AG08395 (cell line): ENCODE data around the gene KIF22.
A peak's percentile ranks its signal among the peaks of the same experiment; 100 is the strongest.
"Not testable (repeated sequence)": the region's sequence is repeated elsewhere in the genome, so short reads cannot be mapped to it uniquely, and the experiment has no call there.

ENCODE experiments used
- DNase-seq: peaks from one replicate; pipeline ENCODE4 v3.0.0; 2012; ENCODE audit warnings: mixed read lengths, low spot score

Gene KIF22

DNA sequence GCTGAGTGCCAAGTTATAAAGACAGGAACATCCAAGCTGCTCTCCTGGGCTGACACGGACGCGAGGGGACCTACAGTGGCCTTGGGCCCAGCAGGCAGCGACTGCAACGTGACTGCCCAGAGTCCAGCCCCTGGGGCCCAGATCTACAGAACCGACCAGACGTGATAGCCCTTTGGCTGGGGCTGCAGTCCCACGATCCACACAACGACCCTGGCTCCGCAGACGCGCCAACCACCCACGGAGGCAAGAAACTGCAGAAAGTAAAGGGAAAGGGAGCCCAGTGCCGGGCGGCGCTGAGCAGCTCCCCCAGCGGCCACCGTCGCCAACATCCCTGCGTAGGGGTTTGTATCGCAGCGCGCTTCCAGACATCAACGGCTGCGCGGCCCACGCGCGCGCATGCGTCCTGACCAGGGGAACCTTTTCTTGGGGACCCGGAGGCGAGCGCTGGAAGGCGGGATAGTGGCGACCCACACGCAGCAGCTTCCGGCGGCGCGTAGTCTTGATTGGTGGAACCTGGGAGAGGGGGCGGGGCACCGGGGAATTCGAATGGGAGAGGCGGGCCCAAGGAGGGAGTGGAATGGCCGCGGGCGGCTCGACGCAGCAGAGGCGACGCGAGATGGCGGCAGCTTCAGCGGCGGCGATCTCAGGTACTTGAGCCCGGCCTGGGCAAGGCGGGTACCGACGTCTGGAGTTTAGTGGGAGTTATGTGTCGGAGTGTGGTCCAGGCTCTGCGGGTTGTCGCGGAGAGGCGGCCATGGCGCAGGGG lies at the start of gene KIF22:
TSS of gene KIF22 (plus strand) at position 569 of the 766 bp plus-strand sequence. CDS start at position 578, 9 bp downstream.
- DNase-seq, result peak; percentile 100

DNA sequence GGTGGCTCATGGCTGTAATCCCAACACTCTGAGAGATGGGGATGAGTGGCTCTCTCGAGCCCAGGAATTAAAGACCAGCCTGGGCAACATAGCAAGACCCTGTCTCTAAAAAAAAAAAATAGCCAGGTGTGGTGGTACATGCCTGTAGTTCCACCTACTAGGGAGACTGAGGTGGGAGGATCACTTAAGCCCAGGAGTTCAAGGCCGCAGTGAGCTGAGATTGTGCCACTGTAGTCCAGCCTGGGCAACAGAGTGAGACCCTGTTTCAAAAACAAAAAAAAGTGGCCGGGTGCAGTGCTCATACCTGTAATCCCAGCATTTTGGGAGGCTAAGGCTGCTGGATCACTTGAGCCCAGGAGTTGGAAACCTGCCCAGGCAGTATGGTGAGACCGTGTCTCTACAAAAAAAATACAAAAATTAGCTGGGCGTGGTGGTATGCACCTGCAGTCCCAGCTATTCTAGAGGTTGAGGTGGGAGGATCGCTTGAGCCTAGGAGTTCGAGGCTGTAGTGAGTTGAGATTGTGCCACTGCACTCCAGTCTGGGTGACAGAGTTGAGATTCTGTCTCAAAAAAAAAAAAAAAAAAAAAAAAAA lies 47.8 kb upstream of the KIF22 start:
- DNase-seq, result no peak

DNA sequence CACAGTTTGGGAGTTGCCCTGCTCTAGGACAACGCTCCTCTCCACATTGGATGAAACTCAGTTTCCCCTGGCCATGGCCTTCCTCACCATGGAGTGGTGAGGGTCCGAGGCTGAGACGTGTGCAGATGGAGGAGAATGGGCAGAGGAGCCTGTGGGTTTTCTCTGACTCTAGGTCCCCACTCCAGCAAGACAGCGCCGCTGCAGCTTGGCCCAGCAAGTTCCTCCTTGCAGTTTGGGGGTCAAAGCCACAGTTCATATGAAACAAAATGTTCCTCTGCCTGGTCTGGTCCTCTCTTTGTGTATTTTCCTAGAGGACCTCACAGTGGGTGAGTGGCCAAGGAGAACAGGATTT lies 47.1 kb upstream of the KIF22 start:
- DNase-seq, result no peak

DNA sequence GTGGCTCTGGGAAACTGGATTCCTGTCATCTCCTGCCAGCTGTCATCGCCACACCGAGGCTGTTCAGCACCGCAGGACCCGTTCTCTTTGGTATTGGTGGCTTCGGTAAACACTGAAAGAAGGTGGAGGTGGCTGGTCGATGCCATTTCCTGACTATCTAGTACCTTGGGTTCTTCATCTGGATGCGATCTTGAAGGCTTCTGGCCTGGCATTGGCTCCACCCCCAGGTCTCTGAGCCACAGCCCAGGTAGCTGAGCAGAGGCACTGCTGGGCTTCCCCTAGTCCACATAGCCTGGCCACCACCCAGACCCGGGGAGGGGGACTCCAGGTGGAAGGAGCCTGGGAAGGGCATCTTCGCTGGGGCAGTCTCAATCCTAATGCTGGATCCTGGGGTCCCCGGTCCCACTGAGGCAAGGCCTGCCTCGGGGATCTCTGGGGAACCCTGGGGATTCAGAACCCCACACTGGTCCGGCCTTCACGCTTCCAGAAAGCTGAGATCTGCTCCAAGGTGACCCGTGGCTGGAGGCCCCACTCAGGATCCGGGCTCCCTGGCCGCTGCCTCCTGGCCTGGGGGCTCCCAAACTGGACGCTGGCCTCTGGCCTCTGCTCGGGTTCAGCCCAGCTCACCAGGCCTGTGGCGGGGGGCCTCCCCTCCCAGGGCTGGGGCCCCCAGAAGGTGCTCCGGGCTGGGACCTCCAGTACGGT lies 46.6 kb upstream of the KIF22 start:
- DNase-seq, result no peak

DNA sequence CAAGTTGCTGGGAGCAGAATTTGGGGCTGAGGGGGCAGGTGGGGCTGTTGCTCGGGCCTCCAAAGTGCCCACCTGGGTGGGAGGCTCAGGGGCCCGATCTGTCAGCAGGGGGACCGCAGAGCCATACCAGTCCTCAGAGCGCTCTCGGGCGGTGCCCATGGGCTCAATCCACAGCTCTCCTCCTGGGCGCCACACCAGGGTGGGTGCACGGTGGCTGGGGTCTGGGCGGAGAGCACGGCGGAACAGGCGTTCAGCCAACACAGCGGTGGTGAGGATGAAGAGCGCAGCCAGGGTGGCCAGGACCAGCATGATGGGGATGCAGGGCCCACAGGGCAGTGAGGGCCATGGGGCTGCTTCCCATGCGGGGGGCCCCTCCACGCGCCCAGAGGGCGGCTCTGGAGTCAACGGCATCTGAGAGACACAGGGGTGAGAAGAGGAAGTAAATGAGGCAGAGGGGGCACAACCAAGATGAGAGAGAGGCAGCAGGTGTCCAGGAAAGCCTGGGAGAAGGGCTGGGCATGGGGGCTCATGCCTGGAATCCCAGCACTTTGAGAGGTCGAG lies 45.9 kb upstream of the KIF22 start:
- no peak for DNase-seq

DNA sequence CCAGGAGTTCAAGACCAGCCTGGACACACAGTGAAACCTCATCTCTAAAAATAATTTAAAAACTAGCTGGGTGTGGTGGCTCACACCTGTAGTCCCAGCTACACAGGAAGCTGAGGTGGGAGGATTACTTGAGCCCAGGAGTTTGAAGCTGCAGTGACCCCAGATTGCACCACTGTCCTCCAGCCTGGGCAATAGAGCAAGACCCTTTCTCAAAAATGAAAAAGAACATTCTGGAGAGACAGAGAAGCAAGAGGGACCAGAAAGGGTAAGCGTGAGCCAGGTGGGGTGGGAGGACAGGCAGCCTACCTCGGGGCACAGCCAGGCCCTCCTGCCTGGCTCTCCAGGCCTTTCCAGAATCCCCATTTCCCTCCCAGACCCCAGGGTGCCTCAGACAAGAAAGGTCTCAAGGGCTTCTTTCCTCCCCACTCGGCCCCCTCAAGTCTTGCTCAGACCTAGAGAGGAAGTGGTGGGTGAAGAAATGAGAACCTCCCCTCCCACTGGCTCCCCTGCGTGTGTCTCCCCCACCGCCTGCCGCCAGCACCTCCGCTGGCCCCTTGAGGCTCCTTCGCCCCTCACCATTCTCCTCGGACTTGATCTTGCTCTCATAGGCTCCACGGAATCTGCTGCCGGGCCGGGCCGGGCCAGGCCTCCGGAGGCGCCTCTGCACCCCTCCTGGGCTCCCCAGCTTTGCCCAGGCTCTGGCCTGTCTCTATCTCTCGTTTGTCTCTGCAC lies 45.3 kb upstream of the KIF22 start:
- DNase-seq, result no peak

DNA sequence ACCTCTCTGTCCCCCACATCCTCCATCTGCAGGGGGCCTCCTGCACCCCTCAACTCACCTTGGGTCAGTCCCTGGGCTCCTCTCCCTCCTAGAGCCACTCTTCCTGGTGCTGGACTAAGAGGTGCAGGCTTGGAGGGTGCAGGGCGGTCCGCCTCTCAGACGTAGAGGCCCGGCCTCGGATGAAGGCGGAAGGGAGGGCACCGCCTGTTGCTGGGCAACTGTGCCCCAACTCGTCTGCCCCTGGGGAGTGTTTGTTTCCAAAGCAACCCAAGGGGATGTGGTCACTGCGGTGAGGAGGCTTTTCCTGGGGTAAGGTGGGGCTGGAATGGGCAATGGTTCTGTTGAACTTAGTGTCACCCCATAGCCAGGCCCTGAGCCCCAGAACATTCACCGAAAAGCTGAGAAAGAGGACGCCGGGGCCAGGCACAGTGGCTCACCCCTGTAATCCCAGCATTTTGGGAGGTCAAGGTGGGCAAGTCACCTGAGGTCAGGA lies 44.7 kb upstream of the KIF22 start, which contains the start of gene C16orf54:
TSS of gene C16orf54 (minus strand) at position 138 of the 493 bp plus-strand sequence. CDS start 1,039 bp downstream, outside the sequence.
- no peak for DNase-seq

DNA sequence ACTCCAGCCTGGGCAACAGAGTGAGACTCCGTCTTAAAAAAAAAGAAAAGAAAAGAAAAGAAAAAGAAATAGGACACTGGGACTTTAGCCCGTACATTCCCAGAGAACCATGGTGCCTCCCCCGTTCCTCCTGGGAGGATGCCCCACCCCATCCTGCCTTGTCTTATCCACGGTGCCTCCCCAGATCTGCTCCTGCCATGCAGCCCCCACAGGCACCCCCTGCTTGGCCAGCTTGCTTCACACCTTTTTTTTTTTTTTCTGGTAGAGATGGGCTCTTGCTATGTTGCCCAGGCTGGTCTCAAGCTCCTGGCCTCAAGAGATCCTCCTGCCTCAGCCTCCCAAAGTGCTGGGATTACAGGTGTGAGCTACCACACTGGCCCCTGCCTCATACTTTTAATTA lies 44.0 kb upstream of the KIF22 start:
- DNase-seq, result not testable (repeated sequence)

DNA sequence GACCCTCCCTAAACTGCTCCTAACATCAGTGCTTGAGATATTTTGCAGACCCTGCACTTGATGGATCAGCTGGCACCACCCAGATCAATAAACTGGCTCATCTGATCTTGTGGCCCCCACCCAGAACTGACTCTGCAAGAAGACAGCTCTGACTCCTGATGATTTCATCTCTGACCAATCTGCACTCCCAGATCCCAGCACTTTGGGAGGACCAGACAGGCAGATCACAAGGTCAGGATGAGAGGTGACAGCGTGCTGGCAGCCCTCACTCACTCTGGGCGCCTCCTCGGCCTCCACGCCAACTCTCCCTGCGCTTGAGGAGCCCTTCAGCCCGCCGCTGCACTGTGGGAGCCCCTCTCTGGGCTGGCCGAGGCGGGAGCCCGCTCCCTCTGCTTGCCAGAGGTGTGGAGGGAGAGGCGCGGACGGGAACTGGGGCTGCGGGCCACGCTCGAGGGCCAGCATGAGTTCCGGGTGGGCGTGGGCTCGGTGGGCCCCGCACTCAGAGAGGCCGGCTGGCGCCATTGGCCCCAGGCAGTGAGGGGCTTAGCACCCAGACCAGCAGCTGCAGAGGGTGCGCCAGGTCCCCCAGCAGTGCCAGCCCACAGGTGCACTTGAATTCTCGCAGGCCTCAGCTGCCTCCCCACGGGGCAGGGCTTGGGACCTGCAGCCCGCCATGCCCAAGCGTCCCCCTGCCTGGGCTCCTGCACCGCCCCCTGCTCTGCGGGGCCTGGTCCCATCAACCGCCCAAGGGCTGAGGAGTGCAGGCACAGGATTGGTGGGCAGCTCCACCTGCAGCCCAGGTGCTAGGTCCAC lies 42.4 kb upstream of the KIF22 start:
- no peak for DNase-seq

DNA sequence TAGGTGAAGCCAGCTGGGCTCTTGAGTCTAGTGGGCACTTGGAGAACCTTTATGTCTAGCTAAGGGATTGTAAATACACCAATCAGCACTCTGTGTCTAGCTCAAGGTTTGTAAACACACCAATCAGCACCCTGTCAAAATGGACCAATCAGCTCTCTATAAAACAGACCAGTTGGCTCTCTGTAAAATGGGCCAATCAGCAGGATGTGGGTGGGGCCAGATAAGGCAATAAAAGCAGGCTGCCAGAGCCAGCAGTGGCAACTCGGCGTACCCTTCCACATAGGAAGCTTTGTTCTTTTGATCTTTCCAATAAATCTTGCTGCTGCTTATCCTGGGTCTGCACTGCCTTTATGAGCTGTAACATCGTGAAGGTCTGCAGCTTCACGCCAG lies 41.8 kb upstream of the KIF22 start:
- DNase-seq, result not testable (repeated sequence)

DNA sequence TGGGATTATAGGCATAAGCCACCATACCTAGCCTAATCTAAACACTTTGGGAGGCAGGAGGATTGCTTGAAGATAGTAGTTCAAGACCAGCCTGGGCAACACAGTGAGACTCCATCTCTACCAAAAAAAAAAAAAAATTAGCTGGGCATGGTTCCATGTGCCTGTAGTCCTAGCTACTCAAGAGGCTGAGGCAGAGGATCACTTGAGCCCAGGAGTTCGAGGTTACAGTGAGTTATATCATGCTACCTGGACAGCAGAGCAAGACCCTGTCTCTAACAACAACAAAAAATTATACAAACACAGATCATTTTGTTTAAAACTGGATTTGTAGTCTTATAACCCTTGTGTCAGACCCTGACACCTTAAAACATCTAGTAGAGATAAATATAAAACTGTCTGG lies 37.0 kb upstream of the KIF22 start:
- no peak for DNase-seq

DNA sequence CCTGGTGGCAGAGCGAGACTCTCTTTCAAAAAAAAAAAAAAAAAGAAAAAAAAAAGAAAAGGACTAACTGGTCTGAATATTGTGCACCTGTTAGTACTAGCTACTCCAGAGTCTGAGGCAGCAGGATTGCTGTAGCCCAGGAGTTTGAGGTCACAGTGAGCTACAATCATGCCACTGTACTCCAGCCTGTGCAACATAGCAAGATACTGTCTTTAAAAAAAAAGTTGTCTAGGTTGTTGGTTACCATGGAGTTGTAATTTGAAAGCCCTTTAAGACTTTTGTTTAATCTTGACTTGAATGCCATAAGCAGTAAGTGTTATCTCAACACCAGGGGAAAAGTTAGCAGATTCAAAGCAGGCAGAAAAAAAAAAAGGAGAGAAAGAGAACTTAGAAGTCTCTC lies 33.9 kb upstream of the KIF22 start:
- DNase-seq, result no peak

DNA sequence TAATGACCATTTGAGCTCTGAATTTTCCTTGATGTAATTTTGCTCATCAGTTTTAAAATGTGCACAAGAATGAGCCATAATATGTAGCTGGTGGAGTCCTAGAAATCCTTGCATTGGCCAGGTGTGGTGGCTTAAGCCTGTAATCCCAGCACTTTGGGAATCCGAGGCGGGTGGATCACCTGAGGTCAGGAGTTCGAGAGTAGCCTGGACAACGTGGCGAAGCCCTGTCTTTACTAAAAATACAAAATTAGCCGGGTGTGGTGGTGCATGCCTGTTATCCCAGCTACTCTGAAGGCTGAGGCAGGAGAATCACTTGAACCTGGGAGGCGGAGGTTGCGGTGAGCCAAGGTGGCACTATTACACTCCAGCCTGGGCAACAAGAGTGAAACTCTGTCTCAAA lies 33.5 kb upstream of the KIF22 start:
- not testable (repeated sequence) for DNase-seq

DNA sequence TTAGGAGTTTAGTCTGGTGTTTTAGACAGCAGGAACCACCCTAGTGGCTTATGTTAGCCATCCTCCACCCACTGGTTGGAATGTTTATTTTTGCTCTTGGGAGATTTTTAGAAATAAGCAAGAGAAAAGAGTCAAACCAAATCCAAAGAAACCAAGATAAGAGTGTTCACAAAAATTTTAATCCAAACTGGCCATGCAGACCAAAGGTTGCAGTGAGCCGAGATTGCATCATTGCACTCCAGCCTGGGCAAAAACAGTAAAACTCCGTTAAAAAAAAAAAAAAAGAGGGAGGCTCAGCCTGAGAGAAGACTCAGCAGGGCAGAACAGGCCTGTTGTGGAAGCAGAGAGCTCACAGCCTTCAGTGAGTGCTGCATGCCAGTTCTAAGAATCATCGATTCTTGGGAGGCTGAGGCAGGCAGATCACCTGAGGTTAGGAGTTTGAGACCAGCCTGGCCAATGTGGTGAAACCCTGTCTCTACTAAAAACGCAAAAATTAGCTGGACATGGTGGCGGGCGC lies 32.5 kb upstream of the KIF22 start:
- no peak for DNase-seq

DNA sequence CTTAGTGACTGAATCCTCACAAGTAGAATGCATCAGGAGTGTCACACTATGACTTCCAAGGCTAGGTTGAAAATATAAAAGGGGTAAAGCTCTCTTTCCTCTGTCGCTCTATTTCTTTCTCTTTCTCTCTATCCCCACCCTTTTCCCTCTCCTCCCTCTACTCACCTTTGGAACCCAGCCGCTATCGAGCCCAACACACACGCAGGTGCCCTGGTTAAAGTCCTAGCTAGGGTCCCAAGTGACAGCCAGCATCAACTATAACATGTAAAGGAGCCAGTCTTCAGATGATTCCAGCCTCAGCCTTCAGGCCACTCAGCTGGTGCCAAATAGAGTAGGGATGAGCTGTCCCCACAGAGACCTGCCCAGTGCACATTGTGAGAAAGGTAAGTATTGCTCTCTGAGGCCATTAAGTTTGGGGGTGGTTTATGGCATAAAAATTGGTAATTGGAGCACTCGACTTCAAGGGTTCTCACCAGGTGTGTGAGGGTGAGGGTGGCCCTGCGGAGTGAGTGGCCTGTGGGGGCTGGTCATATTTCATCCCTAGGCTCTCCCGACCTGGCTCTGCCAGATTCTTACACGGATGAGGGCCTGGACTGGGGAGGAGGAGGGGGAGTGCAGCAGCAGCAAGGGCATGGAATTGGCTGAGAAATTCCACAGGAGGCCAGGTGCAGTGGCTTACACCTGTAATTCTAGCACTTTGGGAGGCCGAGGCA lies 29.8 kb upstream of the KIF22 start:
- DNase-seq, result no peak

DNA sequence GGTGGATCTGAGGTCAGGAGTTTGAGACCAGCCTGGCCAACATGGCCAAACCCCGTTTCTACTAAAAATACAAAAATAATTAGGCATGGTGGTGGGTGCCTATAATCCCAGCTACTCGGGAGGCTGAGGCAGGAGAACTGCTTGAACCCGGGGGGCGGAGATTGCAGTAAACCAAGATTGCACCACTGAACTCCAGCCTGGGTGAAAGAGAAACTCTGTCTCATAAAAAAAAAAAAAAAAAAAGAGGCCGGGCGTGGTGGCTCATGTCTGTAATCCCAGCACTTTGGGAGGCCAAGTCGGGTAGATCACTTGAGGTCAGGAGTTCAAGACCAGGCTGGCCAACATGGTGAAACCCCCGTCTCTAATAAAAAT lies 29.3 kb upstream of the KIF22 start:
- DNase-seq, result not testable (repeated sequence)

DNA sequence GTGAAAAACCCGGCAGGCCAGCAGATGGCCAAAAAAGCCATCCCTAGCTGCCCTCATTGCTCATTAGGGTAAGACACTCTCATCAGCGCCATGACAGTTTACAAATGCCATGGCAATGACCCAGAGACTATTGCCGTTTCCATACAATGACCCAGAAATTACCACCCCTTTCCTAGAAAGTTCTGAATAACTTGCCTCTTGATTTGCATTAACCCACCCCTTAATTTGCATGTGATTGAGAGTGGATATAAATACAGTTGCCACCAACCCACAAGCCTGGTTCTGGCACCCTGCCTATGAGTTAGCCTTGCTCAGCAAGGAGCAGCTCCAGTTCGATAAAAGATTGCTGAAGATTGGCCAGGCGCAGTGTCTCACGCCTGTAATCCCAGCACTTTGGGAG lies 28.7 kb upstream of the KIF22 start:
- no peak for DNase-seq

DNA sequence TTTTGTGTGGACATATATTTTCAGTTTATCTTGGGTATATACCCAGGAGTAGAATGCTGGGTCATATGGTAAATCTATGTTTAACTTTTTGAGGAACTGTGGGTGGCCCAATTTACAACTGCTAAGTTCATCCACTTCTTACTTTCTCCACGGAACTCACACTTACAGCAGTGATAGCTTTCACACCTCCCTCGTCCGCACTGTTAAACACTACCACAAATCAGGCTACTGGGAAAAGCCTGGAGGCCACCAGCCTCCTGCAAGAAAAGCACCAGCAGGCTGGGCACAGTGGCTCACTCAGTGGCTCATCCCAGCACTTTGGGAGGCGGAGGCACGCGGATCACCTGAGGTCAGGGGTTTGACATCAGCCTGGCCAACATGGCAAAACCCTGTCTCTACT lies 27.2 kb upstream of the KIF22 start:
- DNase-seq, result no peak

DNA sequence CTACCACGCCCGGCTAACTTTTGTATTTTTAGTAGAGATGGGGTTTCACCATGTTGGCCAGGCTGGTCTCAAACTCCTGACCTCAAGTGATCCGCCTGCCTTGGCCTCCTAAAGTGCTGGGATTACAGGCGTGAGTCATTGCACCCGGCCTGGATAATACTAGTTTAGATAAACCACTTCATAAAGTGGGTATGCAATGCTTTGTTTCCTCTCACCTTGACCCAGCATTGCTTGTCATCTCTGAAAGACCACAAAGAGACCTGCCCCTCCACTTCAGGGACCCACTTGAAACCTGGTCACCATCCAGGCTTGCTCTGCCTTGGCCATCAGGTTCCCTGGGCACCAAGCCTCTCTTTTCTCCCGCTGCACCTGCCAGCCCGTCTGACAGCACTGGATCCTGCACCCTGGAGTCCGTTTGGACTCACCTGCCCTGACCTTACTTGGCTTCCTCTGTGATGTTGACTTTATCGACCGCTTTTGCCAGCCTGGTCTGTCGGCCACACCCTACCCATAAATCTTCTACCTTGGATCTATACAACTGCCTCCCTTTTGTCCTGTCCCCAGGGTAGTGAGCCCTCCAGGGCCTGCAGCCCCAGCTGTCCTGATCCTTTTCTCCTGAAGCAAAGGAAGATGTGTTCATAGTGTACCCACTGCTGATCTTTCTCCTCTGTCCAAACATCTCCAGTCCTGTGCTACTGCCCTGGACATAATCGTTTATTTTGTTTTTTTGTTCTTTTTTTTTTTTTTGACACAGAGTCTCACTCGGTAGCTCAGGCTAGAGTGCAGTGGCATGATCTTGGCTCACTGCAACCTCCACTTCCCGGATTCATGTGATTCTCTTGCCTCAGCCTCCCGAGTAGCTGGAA lies 25.2 kb upstream of the KIF22 start:
- no peak for DNase-seq
